GM19099 (cell line): ENCODE measurements around the gene PTGER2.

ENCODE experiments used
- POLR2A ChIP-seq: IDR thresholded peaks from 3 replicates; pipeline ENCODE4 v1.6.1; 2011; ENCODE audit warnings: low read depth; ENCODE audit not compliant: insufficient read length; ENCODE audit errors: extremely low read depth

PTGER2 gene

GRCh38 chr14:52369305-52369801 is 55.2 kb downstream of the PTGER2 start:
- no peak for TF ChIP-seq POLR2A

DNA sequence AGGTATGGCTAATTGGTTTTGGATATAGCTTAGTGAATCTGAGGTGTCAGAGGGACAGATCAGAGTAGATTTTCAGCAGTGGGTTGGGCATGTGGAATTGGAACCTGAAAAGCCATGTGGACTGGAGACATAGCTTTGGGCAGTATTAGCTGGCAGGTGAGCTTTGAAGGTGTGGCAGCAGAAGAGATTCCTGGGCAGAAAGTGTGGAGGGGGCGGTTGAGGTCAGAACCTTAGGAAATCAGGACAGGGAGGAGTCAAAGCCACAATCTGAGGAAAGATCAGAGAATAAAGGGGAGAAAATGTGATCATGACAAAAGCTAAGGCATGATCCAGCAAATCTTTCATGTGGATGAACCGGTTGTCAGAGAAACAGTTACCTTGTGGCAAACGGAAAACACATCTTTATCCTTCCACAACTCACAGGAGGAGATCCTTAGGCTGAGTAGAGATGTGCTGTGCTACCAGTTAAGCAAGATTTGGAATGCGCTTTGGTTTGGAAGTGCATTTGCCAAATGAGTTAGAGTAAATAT is 56.4 kb downstream of the PTGER2 start:
- TF ChIP-seq POLR2A, result no peak

GRCh38 chr14:52377940-52378339 is 63.8 kb downstream of the PTGER2 start:
- no peak for TF ChIP-seq POLR2A
